KMS-11 (cell line): Measurements from ENCODE around the gene TACSTD2.
"Not testable (repeated sequence)": the region's sequence is repeated elsewhere in the genome, so short reads cannot be mapped to it uniquely, and the experiment has no call there.

Experiments
- H2AFZ ChIP-seq: fragments of 200-600 bp; sonication (generic); 2 replicates; pipeline ENCODE4 v1.6.1; 2016; ENCODE audit warnings: antibody characterized with exemption, mixed run types, low read depth
- H3K27ac ChIP-seq: fragments of 200-600 bp; sonication (generic); 2 replicates; pipeline ENCODE4 v1.6.1; 2016; ENCODE audit warnings: mild to moderate bottlenecking, mixed run types
- H3K27me3 ChIP-seq: fragments of 200-600 bp; sonication (generic); 2 replicates; pipeline ENCODE4 v1.6.1; 2017; ENCODE audit warnings: mild to moderate bottlenecking, low read depth, mixed run types, moderate library complexity; ENCODE audit not compliant: insufficient read depth
- H3K36me3 ChIP-seq: fragments of 200-600 bp; sonication (generic); 2 replicates; pipeline ENCODE4 v1.6.1; 2017; ENCODE audit warnings: mild to moderate bottlenecking, mixed run types; ENCODE audit not compliant: insufficient read depth
- H3K4me1 ChIP-seq: fragments of 200-600 bp; sonication (generic); 2 replicates; pipeline ENCODE4 v1.6.1; 2016; ENCODE audit warnings: mild to moderate bottlenecking, low read depth, mixed run types; ENCODE audit not compliant: poor library complexity, severe bottlenecking
- H3K4me2 ChIP-seq: fragments of 200-600 bp; sonication (generic); 2 replicates; pipeline ENCODE4 v1.7.0; 2016; ENCODE audit warnings: mild to moderate bottlenecking, mixed run types
- H3K4me3 ChIP-seq: fragments of 200-600 bp; sonication (generic); IDR thresholded peaks from 2 replicates; pipeline ENCODE4 v1.6.1; 2017; ENCODE audit warnings: low read depth, low read length, mixed read lengths; ENCODE audit not compliant: insufficient read depth
- H3K79me2 ChIP-seq: fragments of 200-600 bp; sonication (generic); 2 replicates; pipeline ENCODE4 v1.6.1; 2016; ENCODE audit warnings: low read depth, mixed run types; ENCODE audit not compliant: insufficient read depth
- H3K9ac ChIP-seq: fragments of 200-600 bp; sonication (generic); 2 replicates; pipeline ENCODE4 v1.6.1; 2016; ENCODE audit warnings: mild to moderate bottlenecking, mixed run types
- H4K20me1 ChIP-seq: fragments of 200-600 bp; sonication (generic); 2 replicates; pipeline ENCODE4 v1.6.1; 2016; ENCODE audit warnings: mild to moderate bottlenecking, mixed run types; ENCODE audit not compliant: insufficient read depth
- TF ChIP-seq, protein P1 (sequence below): fragments of 200-600 bp; sonication (generic); conservative IDR thresholded peaks from 2 replicates; pipeline ENCODE4 v1.6.1; 2017; ENCODE audit warnings: low read depth, mild to moderate bottlenecking, antibody characterized with exemption, low read length, moderate library complexity, mixed read lengths

The TACSTD2 gene

DNA sequence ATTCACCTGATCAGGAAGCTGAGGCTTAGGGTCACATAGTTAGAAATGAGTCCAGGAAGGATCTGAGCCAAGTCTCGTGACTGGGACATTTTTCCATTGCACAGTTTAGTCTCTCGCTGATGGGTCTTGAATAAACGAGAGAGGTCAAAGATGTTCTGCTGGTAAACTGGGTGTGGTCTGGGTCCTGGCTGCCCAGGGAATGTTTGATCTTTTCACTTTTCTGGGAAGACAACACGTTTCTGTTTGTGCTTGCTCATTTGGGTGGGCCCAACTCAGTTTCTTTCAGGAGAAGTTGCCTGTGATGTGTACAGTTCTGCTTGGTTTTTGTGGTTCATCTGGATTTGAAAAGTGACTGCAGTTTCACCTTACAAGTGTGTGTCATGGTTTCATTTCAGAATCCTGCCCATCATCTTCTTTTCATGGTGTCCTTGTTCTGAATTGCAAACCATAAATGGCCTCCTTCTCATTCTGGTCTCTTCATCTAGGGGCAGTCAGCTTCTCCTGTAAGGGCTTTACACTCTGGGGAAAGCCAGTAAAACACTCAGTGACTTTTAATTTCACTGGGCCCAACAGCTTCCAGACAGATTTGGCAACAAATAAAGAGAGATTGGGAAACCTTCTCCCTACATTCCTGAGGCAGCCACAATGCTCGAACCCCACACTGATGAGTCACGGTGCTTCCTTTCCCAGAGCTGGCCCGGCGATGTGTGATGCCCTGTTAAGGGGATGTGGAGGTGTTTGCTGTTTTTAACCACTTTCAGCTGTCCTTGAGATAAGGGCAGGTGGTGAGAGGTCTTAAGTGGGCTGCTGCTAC, 7.2 kb upstream of the TACSTD2 start:
- Histone ChIP-seq H2AFZ (no peak overlapping the region; the same call in 1 of the 2 replicates), H3K79me2 (no peaks in the 10 kb centered on the region), H3K4me2 (0 out of 2 replicates have a peak overlapping the region, but pooled peaks have one; percentile 22)

DNA sequence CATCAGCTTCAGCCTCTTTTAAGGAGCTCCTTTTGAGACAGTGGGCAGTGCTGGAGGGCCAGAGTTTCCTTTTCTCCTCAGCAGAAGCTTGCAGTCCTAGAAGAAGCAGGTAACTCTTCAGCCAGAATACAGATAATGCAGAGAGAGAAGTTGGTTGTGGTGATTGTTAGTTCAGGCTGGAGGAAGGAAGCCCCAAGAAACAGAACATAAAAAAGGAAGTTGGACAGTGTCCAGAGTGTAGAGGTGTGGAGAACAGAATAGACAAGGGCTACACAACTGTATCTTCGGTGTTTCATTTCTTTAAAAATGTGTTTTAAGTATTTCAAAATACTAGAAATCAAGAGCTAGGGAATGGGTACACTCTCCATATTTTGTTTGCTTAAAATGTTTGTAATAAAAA, 6.4 kb upstream of the TACSTD2 start:
- Histone ChIP-seq H4K20me1 (no peaks in the 10 kb centered on the region), H2AFZ (no peak overlapping the region), H3K27ac (no peak overlapping the region), H3K27me3 (no peaks in the 10 kb centered on the region), H3K4me1 (peaks cover 16% of the 10 kb centered on the region), H3K4me2 (0 out of 2 replicates have a peak overlapping the region, but pooled peaks have one; percentile 22), H3K9ac (no peak overlapping the region), H3K4me3 (no peak overlapping the region), H3K79me2 (no peaks in the 10 kb centered on the region), H3K36me3 (no peaks in the 10 kb centered on the region)
- TF ChIP-seq, protein P1, sequence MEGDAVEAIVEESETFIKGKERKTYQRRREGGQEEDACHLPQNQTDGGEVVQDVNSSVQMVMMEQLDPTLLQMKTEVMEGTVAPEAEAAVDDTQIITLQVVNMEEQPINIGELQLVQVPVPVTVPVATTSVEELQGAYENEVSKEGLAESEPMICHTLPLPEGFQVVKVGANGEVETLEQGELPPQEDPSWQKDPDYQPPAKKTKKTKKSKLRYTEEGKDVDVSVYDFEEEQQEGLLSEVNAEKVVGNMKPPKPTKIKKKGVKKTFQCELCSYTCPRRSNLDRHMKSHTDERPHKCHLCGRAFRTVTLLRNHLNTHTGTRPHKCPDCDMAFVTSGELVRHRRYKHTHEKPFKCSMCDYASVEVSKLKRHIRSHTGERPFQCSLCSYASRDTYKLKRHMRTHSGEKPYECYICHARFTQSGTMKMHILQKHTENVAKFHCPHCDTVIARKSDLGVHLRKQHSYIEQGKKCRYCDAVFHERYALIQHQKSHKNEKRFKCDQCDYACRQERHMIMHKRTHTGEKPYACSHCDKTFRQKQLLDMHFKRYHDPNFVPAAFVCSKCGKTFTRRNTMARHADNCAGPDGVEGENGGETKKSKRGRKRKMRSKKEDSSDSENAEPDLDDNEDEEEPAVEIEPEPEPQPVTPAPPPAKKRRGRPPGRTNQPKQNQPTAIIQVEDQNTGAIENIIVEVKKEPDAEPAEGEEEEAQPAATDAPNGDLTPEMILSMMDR: no peak

More for the DNA sequence above, 7.2 kb upstream of the TACSTD2 start:
- Histone ChIP-seq H3K27me3 (no peaks in the 10 kb centered on the region), H3K36me3 (no peaks in the 10 kb centered on the region), H3K9ac (no peak overlapping the region), H3K27ac (no peak overlapping the region), H4K20me1 (no peaks in the 10 kb centered on the region), H3K4me3 (no peak overlapping the region), H3K4me1 (peaks cover 16% of the 10 kb centered on the region)
- TF ChIP-seq, protein P1: no peak

DNA sequence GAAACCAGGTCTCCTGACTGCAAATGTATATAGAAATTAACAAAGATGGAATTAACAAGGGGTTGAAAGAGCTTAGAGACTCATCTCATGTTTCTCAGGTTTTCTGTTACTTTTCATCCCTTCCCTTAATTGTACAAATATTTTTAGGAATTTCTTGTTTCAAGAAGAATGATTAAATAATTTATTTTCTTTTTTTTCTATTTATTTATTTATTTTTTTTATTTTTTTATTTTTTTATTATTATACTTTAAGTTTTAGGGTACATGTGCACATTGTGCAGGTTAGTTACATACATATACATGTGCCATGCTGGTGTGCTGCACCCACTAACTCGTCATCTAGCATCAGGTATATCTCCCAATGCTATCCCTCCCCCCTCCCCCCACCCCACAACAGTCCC, 5.1 kb upstream of the TACSTD2 start:
- H3K4me3 ChIP-seq, H3K4me2 ChIP-seq, H3K9ac ChIP-seq, H3K27me3 ChIP-seq, H4K20me1 ChIP-seq, H3K36me3 ChIP-seq, H3K79me2 ChIP-seq, H2AFZ ChIP-seq, H3K27ac ChIP-seq: not testable (repeated sequence)
- H3K4me1 ChIP-seq: peaks cover 16% of the 10 kb centered on the region

DNA sequence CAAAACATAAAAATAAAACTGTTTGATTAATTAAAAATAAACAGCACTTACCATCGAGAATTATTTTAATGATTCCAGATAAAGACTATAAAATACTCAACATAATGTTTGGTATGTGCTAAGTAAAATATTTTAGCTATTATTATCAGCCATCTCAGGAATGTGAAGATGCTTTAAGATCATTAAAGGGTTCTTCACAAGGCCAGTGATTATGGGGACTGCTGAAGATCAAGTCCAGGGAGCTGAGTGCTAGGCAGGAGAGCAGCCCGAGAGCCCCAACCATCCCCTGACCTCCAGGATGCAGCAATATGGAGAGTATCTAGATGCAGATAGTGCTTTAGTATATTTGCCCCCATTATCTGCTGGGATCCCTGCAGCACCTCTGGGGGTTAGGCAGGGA, 4.6 kb upstream of the TACSTD2 start:
- no peak overlapping the region for H3K4me2 ChIP-seq
- no peaks in the 10 kb centered on the region for H4K20me1 ChIP-seq
- no peak overlapping the region for H2AFZ ChIP-seq
- H3K4me1 ChIP-seq: peaks cover 16% of the 10 kb centered on the region
- H3K9ac ChIP-seq: no peak overlapping the region
- H3K27ac ChIP-seq: no peak overlapping the region
- H3K36me3 ChIP-seq: no peaks in the 10 kb centered on the region
- H3K4me3 ChIP-seq: no peak overlapping the region
- TF ChIP-seq, protein P1: no peak
- H3K27me3 ChIP-seq: no peaks in the 10 kb centered on the region
- no peaks in the 10 kb centered on the region for H3K79me2 ChIP-seq

DNA sequence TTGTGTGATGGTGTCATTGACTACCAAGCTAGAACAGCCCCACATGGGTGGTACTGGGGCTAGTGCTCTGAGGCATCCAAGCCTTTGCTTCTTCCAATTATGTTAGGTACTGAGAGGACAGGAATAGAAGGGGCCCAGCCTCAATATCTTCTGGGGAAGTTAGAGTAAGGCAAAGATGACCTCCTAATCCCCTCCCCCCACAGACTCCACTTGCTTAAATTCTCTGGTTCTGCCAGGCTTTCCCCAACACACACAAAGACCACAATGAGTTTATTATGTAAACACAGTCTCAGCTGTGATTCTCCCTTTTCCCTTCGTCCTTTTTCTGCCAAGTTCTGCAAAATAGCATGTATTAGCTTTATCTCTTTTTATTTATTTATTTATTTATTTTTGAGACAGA, 3.1 kb upstream of the TACSTD2 start:
- H3K27ac ChIP-seq: no peak overlapping the region

More for the DNA sequence above, 3.1 kb upstream of the TACSTD2 start:
- Histone ChIP-seq H3K4me2 (no peak overlapping the region), H2AFZ (no peak overlapping the region), H3K27me3 (no peaks in the 10 kb centered on the region), H3K79me2 (no peaks in the 10 kb centered on the region), H3K4me3 (no peak overlapping the region), H3K4me1 (peaks cover 16% of the 10 kb centered on the region), H4K20me1 (no peaks in the 10 kb centered on the region), H3K9ac (no peak overlapping the region), H3K36me3 (no peaks in the 10 kb centered on the region)
- TF ChIP-seq, protein P1: no peak
